LNCaP clone FGC (cell line): ENCODE measurements around the gene CNOT6.
"Not testable (repeated sequence)": the region's sequence is repeated elsewhere in the genome, so short reads cannot be mapped to it uniquely, and the experiment has no call there.

Experiments used
- DNase-seq: peaks from one replicate; pipeline ENCODE4 v3.0.0-alpha.2; 2011; ENCODE audit warnings: low read depth
- H3K4me3 ChIP-seq: 2 replicates; pipeline ENCODE4 v1.5.1; 2011; ENCODE audit warnings: mild to moderate bottlenecking, low read depth, low read length, control low read depth
- CTCF ChIP-seq: IDR thresholded peaks from 2 replicates; pipeline ENCODE4 v1.5.1; 2012; ENCODE audit warnings: mild to moderate bottlenecking; ENCODE audit not compliant: control insufficient read depth, insufficient read depth; ENCODE audit errors: extremely low read depth

CNOT6 gene

GRCh38 chr5:180494060-180494509 is at the start of gene CNOT6:
CNOT6 (plus strand) TSS chr5:180494379; CDS start chr5:180529277, 34,898 bp downstream.
- no peak for TF ChIP-seq CTCF
- peak within 1 kb of the TSS; percentile 76 for H3K4me3 ChIP-seq
- DNase-seq: peak; percentile 80

GRCh38 chr5:180454752-180455151 is 39.4 kb upstream of the CNOT6 start:
- H3K4me3 ChIP-seq: no peak overlapping the region
- DNase-seq: no peak
- TF ChIP-seq CTCF: no peak

- DNase-seq: no peak
- H3K4me3 ChIP-seq: no peak overlapping the region
- TF ChIP-seq CTCF: no peak
Measured at GRCh38 chr5:180455872-180456271, 38.3 kb upstream of the CNOT6 start.

GRCh38 chr5:180456792-180457191 is 37.4 kb upstream of the CNOT6 start:
- DNase-seq: no peak
- H3K4me3 ChIP-seq: no peak overlapping the region
- no peak for TF ChIP-seq CTCF

GRCh38 chr5:180458852-180459673 is 35.1 kb upstream of the CNOT6 start:
- DNase-seq, H3K4me3 ChIP-seq: not testable (repeated sequence)

GRCh38 chr5:180459674-180460142 is 34.5 kb upstream of the CNOT6 start:
- not testable (repeated sequence) for H3K4me3 ChIP-seq, DNase-seq

- DNase-seq: no peak
- TF ChIP-seq CTCF: no peak
- no peak overlapping the region for H3K4me3 ChIP-seq
Measured at GRCh38 chr5:180460834-180461233, 33.3 kb upstream of the CNOT6 start.

GRCh38 chr5:180461303-180461702 is 32.9 kb upstream of the CNOT6 start:
- no peak overlapping the region for H3K4me3 ChIP-seq
- no peak for DNase-seq
- TF ChIP-seq CTCF: no peak
